Measurements from ENCODE around the gene BRF1.
A peak's percentile ranks its signal among the peaks of the same experiment; 100 is the strongest.
"Not testable (repeated sequence)": the region's sequence is repeated elsewhere in the genome, so short reads cannot be mapped to it uniquely, and the experiment has no call there.

BRF1 gene

GRCh38 chr14:105315941-105316576 is 15.3 kb upstream of the BRF1 start:
- no peak for DNase-seq (ENCODE audit: low spot score)

GRCh38 chr14:105315211-105315721 is 14.5 kb upstream of the BRF1 start:
- no peak for DNase-seq (ENCODE audit: low spot score)

- peak; percentile 84 for DNase-seq (ENCODE audit: low spot score)
These were observed 13.7 kb upstream of the BRF1 start, which contains the start of gene PACS2 for GRCh38 chr14:105314287-105315200. Gene PACS2 (plus strand): TSS chr14:105314748. CDS start chr14:105314919, 171 bp downstream.

GRCh38 chr14:105313381-105314286 is 12.8 kb upstream of the BRF1 start:
- no peak for DNase-seq (ENCODE audit: low spot score)

- no peak for DNase-seq (ENCODE audit: low spot score)
These were observed 12.2 kb upstream of the BRF1 start for GRCh38 chr14:105312973-105313372.

GRCh38 chr14:105311838-105312237 is 11.0 kb upstream of the BRF1 start:
- DNase-seq (ENCODE audit: low spot score), result no peak

GRCh38 chr14:105309371-105309770 is 8.6 kb upstream of the BRF1 start:
- DNase-seq (ENCODE audit: low spot score), result no peak

- no peak for DNase-seq (ENCODE audit: low spot score)
These were observed 6.4 kb upstream of the BRF1 start for GRCh38 chr14:105307052-105307727.

GRCh38 chr14:105305791-105306190 is 5.0 kb upstream of the BRF1 start:
- DNase-seq (ENCODE audit: low spot score), result no peak

- DNase-seq (ENCODE audit: low spot score), result no peak
These were observed 4.5 kb upstream of the BRF1 start for GRCh38 chr14:105305345-105305744.

- no peak for DNase-seq (ENCODE audit: low spot score)
These were observed 3.8 kb upstream of the BRF1 start for GRCh38 chr14:105304565-105304964.

GRCh38 chr14:105303949-105304348 is 3.1 kb upstream of the BRF1 start:
- no peak for DNase-seq (ENCODE audit: low spot score)

- DNase-seq (ENCODE audit: low spot score), result not testable (repeated sequence)
These were observed 1.1 kb upstream of the BRF1 start for GRCh38 chr14:105301915-105302249.

- DNase-seq (ENCODE audit: low spot score), result peak; percentile 95
These were observed 508 bp upstream of the BRF1 start for GRCh38 chr14:105301103-105301914.

- peak; percentile 21 for DNase-seq (ENCODE audit: low spot score)
These were observed 903 bp downstream of the BRF1 start for GRCh38 chr14:105299654-105300541.

- DNase-seq (ENCODE audit: low spot score), result not testable (repeated sequence)
These were observed 3.5 kb downstream of the BRF1 start for GRCh38 chr14:105297311-105297710.

GRCh38 chr14:105294142-105294597 is 6.6 kb downstream of the BRF1 start:
- peak; percentile 15 for DNase-seq (ENCODE audit: low spot score)

- no peak for DNase-seq (ENCODE audit: low spot score)
These were observed 7.7 kb downstream of the BRF1 start for GRCh38 chr14:105292826-105293711.

All from NAMALWA (cell line).